Fibroblast of lung (primary cell): Measurements from ENCODE around the gene GRM8.

Experiments used
- CTCF ChIP-seq, 2 donors: IDR thresholded peaks in 1 of 2; conservative IDR thresholded peaks in 1 of 2; 1 replicate in 1 of 2; 2 replicates in 1 of 2; pipeline ENCODE4 v1.5.1; 2011 to 2012; ENCODE audit warnings: low read length in 2 of 2, control low read depth in 1 of 2, inconsistent platforms in 1 of 2, low read depth in 1 of 2, mild to moderate bottlenecking in 1 of 2
- EZH2 ChIP-seq: IDR thresholded peaks from 2 replicates; pipeline ENCODE4 v1.5.1; 2012; ENCODE audit warnings: low read length, control low read depth, mild to moderate bottlenecking; ENCODE audit errors: missing control alignments

GRCh38 chr7:126589068-126589684 is 663.6 kb downstream of the GRM8 start:
- TF ChIP-seq CTCF (conservative IDR thresholded peaks at IDR 0.05 in 1 of 2, IDR thresholded peaks at IDR 0.05 in 1 of 2; ENCODE audit: low read depth in 1 of 2, low read length in 2 of 2): no peak
- no peak for TF ChIP-seq EZH2
